Thyroid gland (tissue), 4 donors: Measurements from ENCODE around the gene SAT1.

ENCODE experiments used
- POLR2A ChIP-seq, 2 donors: fragments of 450-650 bp; IDR thresholded peaks; one replicate each; pipeline ENCODE4 v1.6.1; 2017; ENCODE audit warnings: antibody characterized with exemption in 2 of 2, mild to moderate bottlenecking in 2 of 2, moderate library complexity in 1 of 2
- TF ChIP-seq, protein P1 (sequence below), 6 experiments: fragments of 200-600 bp in 3 of 6; fragments of 450-650 bp in 3 of 6; sonication (generic) in 3 of 6; IDR thresholded peaks; one replicate each; pipeline ENCODE4 v1.5.1; 2016 to 2019; ENCODE audit warnings: antibody characterized with exemption in 6 of 6, mild to moderate bottlenecking in 2 of 6, inconsistent platforms in 1 of 6, moderate library complexity in 1 of 6

DNA sequence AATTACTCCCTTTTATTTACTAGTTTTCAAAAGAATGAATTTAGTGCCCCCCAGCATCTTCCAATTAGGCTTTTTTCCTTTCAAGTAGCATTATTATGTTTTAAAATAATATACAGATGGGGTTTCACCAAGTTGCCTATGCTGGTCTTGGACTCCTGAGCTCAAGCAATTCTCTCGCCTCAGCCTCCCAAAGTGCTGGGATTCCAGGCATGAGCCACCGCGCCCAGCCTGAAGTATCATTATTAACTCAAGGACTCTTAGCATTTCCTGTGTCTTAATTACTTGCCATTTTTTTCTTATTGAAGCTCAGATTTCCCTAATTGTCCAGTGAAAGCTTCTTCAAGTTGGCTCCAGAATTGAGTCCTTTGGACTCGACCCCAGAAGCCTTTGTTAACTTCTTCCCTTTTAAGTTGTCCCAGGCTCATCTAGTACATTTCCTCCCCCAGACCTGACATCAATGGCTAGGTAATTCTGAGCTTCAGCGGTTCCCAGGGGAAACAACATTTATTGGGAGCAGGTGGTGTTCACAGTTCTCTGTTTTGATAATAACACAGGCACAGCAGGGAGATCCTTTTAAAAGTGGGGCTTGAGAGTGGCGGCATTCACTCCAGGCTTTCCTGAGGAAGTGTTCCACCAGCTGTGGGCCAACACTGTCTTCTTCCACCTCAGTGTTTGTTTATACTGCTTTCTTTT lies 10.0 kb downstream of the SAT1 start:
- TF ChIP-seq, protein P1, sequence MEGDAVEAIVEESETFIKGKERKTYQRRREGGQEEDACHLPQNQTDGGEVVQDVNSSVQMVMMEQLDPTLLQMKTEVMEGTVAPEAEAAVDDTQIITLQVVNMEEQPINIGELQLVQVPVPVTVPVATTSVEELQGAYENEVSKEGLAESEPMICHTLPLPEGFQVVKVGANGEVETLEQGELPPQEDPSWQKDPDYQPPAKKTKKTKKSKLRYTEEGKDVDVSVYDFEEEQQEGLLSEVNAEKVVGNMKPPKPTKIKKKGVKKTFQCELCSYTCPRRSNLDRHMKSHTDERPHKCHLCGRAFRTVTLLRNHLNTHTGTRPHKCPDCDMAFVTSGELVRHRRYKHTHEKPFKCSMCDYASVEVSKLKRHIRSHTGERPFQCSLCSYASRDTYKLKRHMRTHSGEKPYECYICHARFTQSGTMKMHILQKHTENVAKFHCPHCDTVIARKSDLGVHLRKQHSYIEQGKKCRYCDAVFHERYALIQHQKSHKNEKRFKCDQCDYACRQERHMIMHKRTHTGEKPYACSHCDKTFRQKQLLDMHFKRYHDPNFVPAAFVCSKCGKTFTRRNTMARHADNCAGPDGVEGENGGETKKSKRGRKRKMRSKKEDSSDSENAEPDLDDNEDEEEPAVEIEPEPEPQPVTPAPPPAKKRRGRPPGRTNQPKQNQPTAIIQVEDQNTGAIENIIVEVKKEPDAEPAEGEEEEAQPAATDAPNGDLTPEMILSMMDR (IDR thresholded peaks at IDR 0.05): no peak
- TF ChIP-seq POLR2A (IDR thresholded peaks at IDR 0.05): no peak
